ENCODE results near the gene INPP4B.

The INPP4B gene

GRCh38 chr4:142781114-142781513 is 65.0 kb downstream of the INPP4B start:
- H3K36me3 ChIP-seq (ENCODE audit: control insufficient read depth, insufficient read depth, low read length), result no peaks in the 10 kb centered on the region
- no peaks in the 10 kb centered on the region for H3K4me1 ChIP-seq
- H3K4me2 ChIP-seq (ENCODE audit: low read length), result no peak overlapping the region
- H2AFZ ChIP-seq, result no peak overlapping the region
- no peak overlapping the region for H3K27ac ChIP-seq
- no peaks in the 10 kb centered on the region for H3K27me3 ChIP-seq (ENCODE audit: control insufficient read depth, insufficient read depth, low read length)
- H3K4me3 ChIP-seq (ENCODE audit: low read depth, low read length), result no peak overlapping the region
- H3K9ac ChIP-seq, result no peak overlapping the region
- no peaks in the 10 kb centered on the region for H3K9me3 ChIP-seq (ENCODE audit: control insufficient read depth, low read length)
- TF ChIP-seq CTCF (IDR thresholded peaks at IDR 0.05), result no peak
- H3K79me2 ChIP-seq, result no peaks in the 10 kb centered on the region

- no peaks in the 10 kb centered on the region for H3K79me2 ChIP-seq
- H3K27me3 ChIP-seq (ENCODE audit: control insufficient read depth, insufficient read depth, low read length), result no peaks in the 10 kb centered on the region
- H3K36me3 ChIP-seq (ENCODE audit: control insufficient read depth, insufficient read depth, low read length), result no peaks in the 10 kb centered on the region
- no peak overlapping the region for H3K9ac ChIP-seq
- no peak overlapping the region for H3K4me3 ChIP-seq (ENCODE audit: low read depth, low read length)
- TF ChIP-seq CTCF (IDR thresholded peaks at IDR 0.05), result no peak
- H3K4me1 ChIP-seq, result no peaks in the 10 kb centered on the region
- no peaks in the 10 kb centered on the region for H3K9me3 ChIP-seq (ENCODE audit: control insufficient read depth, low read length)
- no peak overlapping the region for H3K27ac ChIP-seq
- no peak overlapping the region for H2AFZ ChIP-seq
- H3K4me2 ChIP-seq (ENCODE audit: low read length), result no peak overlapping the region
Observed at GRCh38 chr4:142778900-142779299, 67.2 kb downstream of the INPP4B start.

GRCh38 chr4:142778430-142778829 is 67.7 kb downstream of the INPP4B start:
- H3K27ac ChIP-seq, result no peak overlapping the region
- no peaks in the 10 kb centered on the region for H3K4me1 ChIP-seq
- no peak overlapping the region for H2AFZ ChIP-seq
- no peaks in the 10 kb centered on the region for H3K9me3 ChIP-seq (ENCODE audit: control insufficient read depth, low read length)
- H3K4me3 ChIP-seq (ENCODE audit: low read depth, low read length), result no peak overlapping the region
- H3K9ac ChIP-seq, result no peak overlapping the region
- TF ChIP-seq CTCF (IDR thresholded peaks at IDR 0.05), result no peak
- H3K36me3 ChIP-seq (ENCODE audit: control insufficient read depth, insufficient read depth, low read length), result no peaks in the 10 kb centered on the region
- H3K79me2 ChIP-seq, result no peaks in the 10 kb centered on the region
- no peaks in the 10 kb centered on the region for H3K27me3 ChIP-seq (ENCODE audit: control insufficient read depth, insufficient read depth, low read length)
- no peak overlapping the region for H3K4me2 ChIP-seq (ENCODE audit: low read length)

- H3K9me3 ChIP-seq (ENCODE audit: control insufficient read depth, low read length), result no peaks in the 10 kb centered on the region
- no peaks in the 10 kb centered on the region for H3K4me1 ChIP-seq
- H3K36me3 ChIP-seq (ENCODE audit: control insufficient read depth, insufficient read depth, low read length), result no peaks in the 10 kb centered on the region
- H3K27me3 ChIP-seq (ENCODE audit: control insufficient read depth, insufficient read depth, low read length), result no peaks in the 10 kb centered on the region
- H3K4me2 ChIP-seq (ENCODE audit: low read length), result no peak overlapping the region
- no peaks in the 10 kb centered on the region for H3K79me2 ChIP-seq
- H3K27ac ChIP-seq, result no peak overlapping the region
- no peak overlapping the region for H3K4me3 ChIP-seq (ENCODE audit: low read depth, low read length)
- no peak for TF ChIP-seq CTCF (IDR thresholded peaks at IDR 0.05)
- H2AFZ ChIP-seq, result no peak overlapping the region
- no peak overlapping the region for H3K9ac ChIP-seq
Observed at GRCh38 chr4:142777045-142777743, 68.9 kb downstream of the INPP4B start.

- no peak overlapping the region for H3K27ac ChIP-seq
- no peak overlapping the region for H3K4me3 ChIP-seq (ENCODE audit: low read depth, low read length)
- no peaks in the 10 kb centered on the region for H3K4me1 ChIP-seq
- H3K4me2 ChIP-seq (ENCODE audit: low read length), result no peak overlapping the region
- no peaks in the 10 kb centered on the region for H3K9me3 ChIP-seq (ENCODE audit: control insufficient read depth, low read length)
- H3K36me3 ChIP-seq (ENCODE audit: control insufficient read depth, insufficient read depth, low read length), result no peaks in the 10 kb centered on the region
- H2AFZ ChIP-seq, result no peak overlapping the region
- H3K27me3 ChIP-seq (ENCODE audit: control insufficient read depth, insufficient read depth, low read length), result no peaks in the 10 kb centered on the region
- H3K79me2 ChIP-seq, result no peaks in the 10 kb centered on the region
- no peak for TF ChIP-seq CTCF (IDR thresholded peaks at IDR 0.05)
- H3K9ac ChIP-seq, result no peak overlapping the region
Observed at GRCh38 chr4:142776026-142776425, 70.1 kb downstream of the INPP4B start.

Measured in parathyroid adenoma (tissue), 2 donors.